Ishikawa (cell line): Measurements from ENCODE around the gene MAP4K3.

Experiments used
- CEBPB ChIP-seq: IDR thresholded peaks from 2 replicates; pipeline ENCODE4 v1.6.1; 2012
- CREB1 ChIP-seq: IDR thresholded peaks from 2 replicates; pipeline ENCODE4 v1.6.1; 2012; ENCODE audit warnings: low read depth
- EGR1 ChIP-seq: IDR thresholded peaks from 2 replicates; pipeline ENCODE4 v1.6.1; 2012
- EP300 ChIP-seq: IDR thresholded peaks from 2 replicates; pipeline ENCODE4 v1.6.1; 2012; ENCODE audit warnings: borderline replicate concordance
- FOXM1 ChIP-seq: IDR thresholded peaks from 2 replicates; pipeline ENCODE4 v1.6.1; 2012; ENCODE audit warnings: low read depth, borderline replicate concordance
- NFIC ChIP-seq: IDR thresholded peaks from 2 replicates; pipeline ENCODE4 v1.6.1; 2012
- RAD21 ChIP-seq: IDR thresholded peaks from 2 replicates; pipeline ENCODE4 v1.6.1; 2012; ENCODE audit warnings: low read depth
- TAF1 ChIP-seq: IDR thresholded peaks from 2 replicates; pipeline ENCODE4 v1.6.1; 2012; ENCODE audit warnings: low read depth, mild to moderate bottlenecking
- TCF12 ChIP-seq: IDR thresholded peaks from 2 replicates; pipeline ENCODE4 v1.6.1; 2012; ENCODE audit warnings: low read depth
- TEAD4 ChIP-seq: IDR thresholded peaks from 2 replicates; pipeline ENCODE4 v1.6.1; 2012
- YY1 ChIP-seq: IDR thresholded peaks from 2 replicates; pipeline ENCODE4 v1.6.1; 2012; ENCODE audit warnings: low read depth
- ZBTB7A ChIP-seq: IDR thresholded peaks from 2 replicates; pipeline ENCODE4 v1.6.1; 2012; ENCODE audit warnings: low read depth
- TF ChIP-seq, protein P1 (sequence below): IDR thresholded peaks from 2 replicates; pipeline ENCODE4 v1.6.1; 2012; ENCODE audit warnings: low read depth, mild to moderate bottlenecking
- TF ChIP-seq, protein P2 (sequence below): IDR thresholded peaks from 2 replicates; pipeline ENCODE4 v1.6.1; 2012
- TF ChIP-seq, protein P3 (sequence below): IDR thresholded peaks from 2 replicates; pipeline ENCODE4 v1.6.1; 2012

The MAP4K3 gene

GRCh38 chr2:39252888-39253518 lies 184.1 kb downstream of the MAP4K3 start:
- no peak for TF ChIP-seq NFIC
- TF ChIP-seq RAD21: no peak
- no peak for TF ChIP-seq FOXM1
- no peak for TF ChIP-seq YY1
- TF ChIP-seq TAF1: no peak
- no peak for TF ChIP-seq CEBPB
- TF ChIP-seq, protein P1, sequence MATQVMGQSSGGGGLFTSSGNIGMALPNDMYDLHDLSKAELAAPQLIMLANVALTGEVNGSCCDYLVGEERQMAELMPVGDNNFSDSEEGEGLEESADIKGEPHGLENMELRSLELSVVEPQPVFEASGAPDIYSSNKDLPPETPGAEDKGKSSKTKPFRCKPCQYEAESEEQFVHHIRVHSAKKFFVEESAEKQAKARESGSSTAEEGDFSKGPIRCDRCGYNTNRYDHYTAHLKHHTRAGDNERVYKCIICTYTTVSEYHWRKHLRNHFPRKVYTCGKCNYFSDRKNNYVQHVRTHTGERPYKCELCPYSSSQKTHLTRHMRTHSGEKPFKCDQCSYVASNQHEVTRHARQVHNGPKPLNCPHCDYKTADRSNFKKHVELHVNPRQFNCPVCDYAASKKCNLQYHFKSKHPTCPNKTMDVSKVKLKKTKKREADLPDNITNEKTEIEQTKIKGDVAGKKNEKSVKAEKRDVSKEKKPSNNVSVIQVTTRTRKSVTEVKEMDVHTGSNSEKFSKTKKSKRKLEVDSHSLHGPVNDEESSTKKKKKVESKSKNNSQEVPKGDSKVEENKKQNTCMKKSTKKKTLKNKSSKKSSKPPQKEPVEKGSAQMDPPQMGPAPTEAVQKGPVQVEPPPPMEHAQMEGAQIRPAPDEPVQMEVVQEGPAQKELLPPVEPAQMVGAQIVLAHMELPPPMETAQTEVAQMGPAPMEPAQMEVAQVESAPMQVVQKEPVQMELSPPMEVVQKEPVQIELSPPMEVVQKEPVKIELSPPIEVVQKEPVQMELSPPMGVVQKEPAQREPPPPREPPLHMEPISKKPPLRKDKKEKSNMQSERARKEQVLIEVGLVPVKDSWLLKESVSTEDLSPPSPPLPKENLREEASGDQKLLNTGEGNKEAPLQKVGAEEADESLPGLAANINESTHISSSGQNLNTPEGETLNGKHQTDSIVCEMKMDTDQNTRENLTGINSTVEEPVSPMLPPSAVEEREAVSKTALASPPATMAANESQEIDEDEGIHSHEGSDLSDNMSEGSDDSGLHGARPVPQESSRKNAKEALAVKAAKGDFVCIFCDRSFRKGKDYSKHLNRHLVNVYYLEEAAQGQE: no peak
- TF ChIP-seq ZBTB7A: no peak
- TF ChIP-seq EP300: no peak
- TF ChIP-seq CREB1: no peak
- no peak for TF ChIP-seq EGR1

DNA sequence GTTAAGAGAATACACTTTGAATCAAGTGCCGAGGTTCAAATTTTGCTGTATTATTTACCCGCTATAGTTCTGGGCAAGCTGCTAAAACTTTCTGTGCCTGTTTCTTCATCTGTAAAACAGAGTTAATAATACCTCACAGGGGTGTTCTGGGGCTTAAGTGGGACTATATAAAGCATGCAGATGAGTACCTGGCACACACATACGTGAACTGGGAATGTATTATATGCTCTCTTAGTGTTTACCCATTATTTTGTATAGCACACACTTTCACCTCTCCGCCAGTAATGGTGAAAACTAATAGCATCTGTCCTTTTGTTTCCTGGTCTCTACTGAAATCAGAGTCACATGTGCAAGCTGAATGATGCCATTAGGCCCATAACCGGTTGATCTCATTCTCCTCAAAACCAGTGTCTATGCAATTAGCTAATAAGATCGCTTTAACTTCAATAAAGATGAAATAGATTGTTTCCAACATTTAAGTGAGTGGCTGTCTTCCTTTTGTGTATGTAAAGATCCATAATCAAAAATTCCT lies 189.5 kb downstream of the MAP4K3 start:
- no peak for TF ChIP-seq FOXM1
- TF ChIP-seq, protein P2, sequence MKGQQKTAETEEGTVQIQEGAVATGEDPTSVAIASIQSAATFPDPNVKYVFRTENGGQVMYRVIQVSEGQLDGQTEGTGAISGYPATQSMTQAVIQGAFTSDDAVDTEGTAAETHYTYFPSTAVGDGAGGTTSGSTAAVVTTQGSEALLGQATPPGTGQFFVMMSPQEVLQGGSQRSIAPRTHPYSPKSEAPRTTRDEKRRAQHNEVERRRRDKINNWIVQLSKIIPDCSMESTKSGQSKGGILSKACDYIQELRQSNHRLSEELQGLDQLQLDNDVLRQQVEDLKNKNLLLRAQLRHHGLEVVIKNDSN: no peak
- TF ChIP-seq, protein P1: no peak
- TF ChIP-seq TCF12: no peak
- TF ChIP-seq CEBPB: no peak
- TF ChIP-seq EP300: no peak
- TF ChIP-seq, protein P3, sequence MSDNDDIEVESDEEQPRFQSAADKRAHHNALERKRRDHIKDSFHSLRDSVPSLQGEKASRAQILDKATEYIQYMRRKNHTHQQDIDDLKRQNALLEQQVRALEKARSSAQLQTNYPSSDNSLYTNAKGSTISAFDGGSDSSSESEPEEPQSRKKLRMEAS: no peak
- no peak for TF ChIP-seq NFIC
- no peak for TF ChIP-seq CREB1
- no peak for TF ChIP-seq TAF1
- TF ChIP-seq TEAD4: no peak
- no peak for TF ChIP-seq RAD21
- TF ChIP-seq ZBTB7A: no peak
- TF ChIP-seq YY1: no peak
- TF ChIP-seq EGR1: no peak

DNA sequence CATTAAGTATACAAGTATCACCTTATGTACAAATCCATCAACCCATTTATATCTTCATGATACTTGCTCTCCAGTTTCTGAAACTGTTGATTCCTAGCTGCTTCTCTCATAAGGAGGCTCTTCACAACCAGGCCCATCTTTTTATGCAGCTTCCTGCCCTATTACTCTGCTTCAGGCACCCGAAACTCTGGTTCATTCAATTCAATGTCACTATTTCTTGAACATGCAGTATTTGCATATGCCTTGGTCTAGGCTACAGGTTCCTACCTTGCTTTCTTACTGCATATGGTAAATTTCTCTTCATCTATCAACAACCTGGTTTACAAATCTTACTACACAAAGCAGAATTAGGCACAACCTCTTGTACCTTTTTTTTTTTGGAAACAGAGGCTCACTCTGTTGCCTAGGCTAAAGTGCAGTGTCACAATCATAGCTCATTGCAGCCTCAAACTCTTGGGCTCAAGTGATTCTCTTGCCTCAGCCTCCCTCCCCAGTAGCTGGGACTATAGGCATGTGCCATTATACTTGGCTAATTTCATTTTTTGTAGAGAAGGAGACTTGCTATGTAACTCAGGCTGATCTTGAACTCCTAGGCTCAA lies 190.6 kb downstream of the MAP4K3 start:
- no peak for TF ChIP-seq FOXM1
- no peak for TF ChIP-seq CREB1
- TF ChIP-seq TEAD4: no peak
- TF ChIP-seq RAD21: no peak
- no peak for TF ChIP-seq YY1
- TF ChIP-seq CEBPB: no peak
- TF ChIP-seq, protein P1: no peak
- no peak for TF ChIP-seq TCF12
- TF ChIP-seq EP300: no peak
- TF ChIP-seq, protein P2: no peak
- TF ChIP-seq, protein P3: no peak
